GM04504 (cell line): ENCODE data around the gene PHPT1.

ENCODE experiments used
- DNase-seq: peaks from one replicate; pipeline ENCODE4 v3.0.0-alpha.2; 2012; ENCODE audit warnings: low read depth

Gene PHPT1

GRCh38 chr9:136848393-136849037 is 694 bp upstream of the PHPT1 start:
- DNase-seq, result no peak

GRCh38 chr9:136849960-136850865 is 1.0 kb downstream of the PHPT1 start:
- no peak for DNase-seq

GRCh38 chr9:136850866-136851775 is 1.9 kb downstream of the PHPT1 start:
- no peak for DNase-seq

- no peak for DNase-seq
Measured at GRCh38 chr9:136851941-136852663, 2.9 kb downstream of the PHPT1 start, which contains the start of gene MAMDC4. Gene MAMDC4, plus strand, starts transcription at chr9:136852346. Its CDS starts 71 bp downstream, at chr9:136852417.

- DNase-seq, result no peak
Measured at GRCh38 chr9:136852664-136853595, 3.7 kb downstream of the PHPT1 start.

- DNase-seq, result no peak
Measured at GRCh38 chr9:136853596-136854112, 4.4 kb downstream of the PHPT1 start.

- DNase-seq, result no peak
Measured at GRCh38 chr9:136854113-136854841, 5.1 kb downstream of the PHPT1 start.

- DNase-seq, result no peak
Measured at GRCh38 chr9:136854842-136855460, 5.7 kb downstream of the PHPT1 start.

- no peak for DNase-seq
Measured at GRCh38 chr9:136855461-136856078, 6.4 kb downstream of the PHPT1 start.

- DNase-seq, result no peak
Measured at GRCh38 chr9:136856079-136856476, 6.9 kb downstream of the PHPT1 start.

- no peak for DNase-seq
Measured at GRCh38 chr9:136856541-136857141, 7.4 kb downstream of the PHPT1 start.

- no peak for DNase-seq
Measured at GRCh38 chr9:136857166-136857565, 8.0 kb downstream of the PHPT1 start.

- no peak for DNase-seq
Measured at GRCh38 chr9:136857581-136858412, 8.6 kb downstream of the PHPT1 start.

GRCh38 chr9:136858452-136858843 is 9.2 kb downstream of the PHPT1 start:
- DNase-seq, result no peak

- no peak for DNase-seq
Measured at GRCh38 chr9:136858844-136859757, 9.9 kb downstream of the PHPT1 start.

GRCh38 chr9:136860529-136860928 is 11.3 kb downstream of the PHPT1 start:
- DNase-seq, result no peak
